Stimulated activated naive B cell treated with anti-CD40 and anti-IgM and Interleukin-4, amounts not matched to agents 10 μg/mL and 1 μg/mL and 100 μg/mL, for 72 hours (primary cell): ENCODE results near the gene SLC38A7.
"Not testable (repeated sequence)": the region's sequence is repeated elsewhere in the genome, so short reads cannot be mapped to it uniquely, and the experiment has no call there.

Experiments used
- ATAC-seq, 2 donors: fragments of 150-1000 bp; cut with Tn5 transposase; replicated peaks; 2 replicates each; pipeline ENCODE4 v1.10.0; 2021; ENCODE audit warnings: moderate library complexity in 1 of 2
- DNase-seq: peaks from one replicate; pipeline ENCODE4 v3.0.0; 2021
- H3K27ac Mint-ChIP-seq: one replicate; pipeline ENCODE4 v1.8.0; 2022; ENCODE audit warnings: mild to moderate bottlenecking, mixed read lengths
- H3K27me3 Mint-ChIP-seq, 2 donors: one replicate each; pipeline ENCODE4 v1.8.0; 2022; ENCODE audit warnings: mixed read lengths in 2 of 2
- H3K36me3 Mint-ChIP-seq, 2 donors: one replicate each; pipeline ENCODE4 v1.8.0; 2022; ENCODE audit warnings: mixed read lengths in 2 of 2, mild to moderate bottlenecking in 1 of 2
- H3K4me1 Mint-ChIP-seq, 2 donors: one replicate each; pipeline ENCODE4 v1.8.0; 2022; ENCODE audit warnings: mixed read lengths in 2 of 2, mild to moderate bottlenecking in 1 of 2
- H3K4me3 Mint-ChIP-seq, 2 donors: one replicate each; pipeline ENCODE4 v1.8.0; 2022; ENCODE audit warnings: mild to moderate bottlenecking in 2 of 2, mixed read lengths in 2 of 2, moderate library complexity in 1 of 2
- H3K9me3 Mint-ChIP-seq, 2 donors: one replicate each; pipeline ENCODE4 v1.8.0; 2022; ENCODE audit warnings: mixed read lengths in 2 of 2, mild to moderate bottlenecking in 1 of 2

The SLC38A7 gene

DNA sequence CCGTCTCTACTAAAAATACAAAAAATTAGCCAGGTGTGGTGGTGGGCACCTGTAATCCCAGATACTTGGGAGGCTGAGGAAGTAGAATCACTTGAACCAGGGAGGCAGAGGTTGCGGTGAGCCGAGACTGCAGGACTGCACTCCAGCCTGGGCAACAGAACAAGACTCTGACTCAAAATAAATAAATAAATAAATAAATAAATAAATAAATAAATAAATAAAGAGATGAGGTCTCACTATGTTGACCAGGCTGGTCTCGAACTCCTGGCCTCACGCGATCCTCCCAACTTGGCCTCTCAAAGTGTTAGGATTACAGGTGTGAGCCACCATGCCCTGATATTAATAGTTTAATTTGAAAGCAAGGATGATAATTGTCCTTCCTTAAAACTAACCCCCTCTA lies 47.5 kb downstream of the SLC38A7 start:
- not testable (repeated sequence) for DNase-seq, H3K27me3 Mint-ChIP-seq, H3K36me3 Mint-ChIP-seq, ATAC-seq, H3K9me3 Mint-ChIP-seq, H3K4me1 Mint-ChIP-seq, H3K27ac Mint-ChIP-seq, H3K4me3 Mint-ChIP-seq

DNA sequence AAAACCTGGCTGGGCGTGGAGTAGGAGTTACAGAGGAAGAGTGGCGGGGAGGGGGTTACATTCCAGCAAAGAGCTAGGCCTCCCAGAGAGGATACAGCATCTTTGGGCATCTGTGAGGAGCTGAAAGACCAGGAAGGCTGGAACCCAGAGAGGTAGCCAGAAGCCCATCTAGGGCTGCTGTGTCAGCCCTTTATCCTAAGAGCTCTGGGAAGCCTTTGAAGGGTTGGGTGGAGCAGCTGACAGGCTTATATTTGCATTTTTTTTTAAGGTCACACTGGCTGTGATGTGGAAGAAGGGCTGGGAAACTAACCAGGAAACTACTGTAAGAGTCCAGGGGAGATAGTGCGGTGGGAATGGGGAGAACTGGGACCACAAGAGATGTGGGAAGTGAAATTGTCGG lies 48.1 kb downstream of the SLC38A7 start:
- H3K27ac Mint-ChIP-seq, result no peak overlapping the region
- H3K27me3 Mint-ChIP-seq, result peaks cover 0 to 6% of the 10 kb centered on the region in 2 donors
- ATAC-seq (no peak), DNase-seq (no peak)
- H3K4me1 Mint-ChIP-seq, result no peaks in the 10 kb centered on the region
- no peak overlapping the region for H3K4me3 Mint-ChIP-seq
- H3K9me3 Mint-ChIP-seq, result no peaks in the 10 kb centered on the region
- no peaks in the 10 kb centered on the region for H3K36me3 Mint-ChIP-seq

GRCh38 chr16:58635502-58635901 lies 49.1 kb downstream of the SLC38A7 start:
- H3K36me3 Mint-ChIP-seq, result no peaks in the 10 kb centered on the region
- ATAC-seq (no peak), DNase-seq (no peak)
- H3K9me3 Mint-ChIP-seq, result no peaks in the 10 kb centered on the region
- peaks cover 0 to 6% of the 10 kb centered on the region in 2 donors for H3K27me3 Mint-ChIP-seq
- no peak overlapping the region for H3K4me3 Mint-ChIP-seq
- peaks cover 0 to 2% of the 10 kb centered on the region in 2 donors for H3K4me1 Mint-ChIP-seq
- no peak overlapping the region for H3K27ac Mint-ChIP-seq

DNA sequence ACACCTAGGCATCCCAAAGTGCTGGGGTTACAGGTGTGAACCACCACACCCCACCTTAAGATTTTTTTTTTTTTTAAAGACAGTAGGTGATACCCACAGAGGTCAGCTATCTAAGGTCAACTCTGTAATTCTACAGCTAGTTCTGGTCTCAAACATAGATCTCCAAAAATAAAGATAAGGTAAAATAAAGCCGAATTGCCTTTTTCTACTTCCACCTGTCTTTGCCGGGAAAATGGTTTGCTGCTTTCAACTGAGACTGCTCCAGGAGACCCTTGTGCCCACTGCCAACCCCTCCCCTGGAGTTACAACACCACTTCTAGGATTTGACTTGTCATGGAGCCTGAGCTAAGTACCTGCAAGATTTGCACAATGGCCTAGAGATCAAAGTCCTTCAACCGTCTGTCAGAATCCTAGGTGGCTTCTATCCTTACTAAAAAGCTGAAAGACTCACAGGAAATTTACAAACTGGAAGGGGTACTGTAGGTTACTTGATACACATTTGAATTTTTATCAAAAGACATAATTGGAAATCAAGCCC lies 50.2 kb downstream of the SLC38A7 start:
- H3K27ac Mint-ChIP-seq, result no peak overlapping the region
- DNase-seq, result no peak

DNA sequence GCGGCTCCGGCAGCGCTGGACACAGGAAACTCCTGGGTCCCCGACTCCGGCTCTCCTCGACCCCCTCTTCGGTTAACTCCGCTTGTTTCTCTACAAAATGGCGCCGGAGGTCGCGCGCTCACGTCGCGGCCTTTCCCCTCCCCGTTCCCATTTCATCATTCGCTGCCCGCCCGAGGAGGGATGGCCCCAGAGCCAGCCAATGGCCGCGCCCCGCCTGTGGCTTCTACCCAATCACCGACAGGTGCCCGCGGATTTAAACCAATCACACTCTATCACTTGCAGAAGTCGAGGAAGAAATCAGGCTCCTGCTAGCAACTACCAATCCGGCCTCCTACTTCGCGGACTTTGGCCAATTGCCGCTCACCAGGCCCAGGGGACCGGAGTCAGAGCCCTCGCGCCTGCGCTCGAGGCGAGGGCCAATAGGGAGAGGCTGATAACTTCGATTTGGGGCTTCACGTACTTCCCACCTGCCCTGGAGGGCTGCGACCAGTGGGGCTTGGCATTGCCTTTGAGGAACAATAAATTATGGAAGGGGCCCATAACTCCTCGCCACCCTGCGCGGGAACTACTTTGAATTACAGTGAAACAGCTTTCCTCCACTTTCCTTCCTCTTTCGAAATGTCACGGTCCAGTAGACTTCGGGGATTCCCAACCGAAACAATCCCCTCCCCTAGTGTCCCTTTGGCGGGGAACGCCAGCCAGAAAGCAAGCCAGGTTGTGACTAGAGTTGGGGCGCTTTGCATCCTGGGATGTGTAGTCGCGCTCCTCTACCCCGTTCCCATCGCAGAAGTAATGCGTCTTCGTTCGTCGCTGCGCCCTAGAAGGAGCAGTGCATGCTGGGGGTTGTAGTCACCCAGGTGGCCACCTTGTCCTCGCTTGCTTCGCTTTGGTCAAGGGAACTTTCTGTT lies 54.6 kb downstream of the SLC38A7 start, which contains the start of gene CNOT1:
Gene CNOT1 (minus strand): TSS at position 94 of the 908 bp plus-strand sequence. CDS start 30,489 bp downstream, outside the sequence.
- H3K27ac Mint-ChIP-seq, result peak within 1 kb of the TSS; percentile 99
- H3K27me3 Mint-ChIP-seq, result no peaks in the 10 kb centered on the region
- peaks cover 6 to 24% of the 10 kb centered on the region in 2 donors for H3K4me1 Mint-ChIP-seq
- H3K9me3 Mint-ChIP-seq, result no peaks in the 10 kb centered on the region
- peak within 1 kb of the TSS; percentile 96 to 100 for H3K4me3 Mint-ChIP-seq
- DNase-seq, result peak; percentile 99
- peak; percentile 88 to 89 for ATAC-seq
- H3K36me3 Mint-ChIP-seq, result peaks cover 7 to 15% of the 10 kb centered on the region in 2 donors

More for the DNA sequence above, 50.2 kb downstream of the SLC38A7 start:
- ATAC-seq, result no peak
- H3K4me1 Mint-ChIP-seq, result peaks cover 0 to 2% of the 10 kb centered on the region in 2 donors
- H3K9me3 Mint-ChIP-seq, result no peaks in the 10 kb centered on the region
- no peaks in the 10 kb centered on the region for H3K27me3 Mint-ChIP-seq
- H3K4me3 Mint-ChIP-seq, result no peak overlapping the region
- peaks cover 5 to 6% of the 10 kb centered on the region in 2 donors for H3K36me3 Mint-ChIP-seq

DNA sequence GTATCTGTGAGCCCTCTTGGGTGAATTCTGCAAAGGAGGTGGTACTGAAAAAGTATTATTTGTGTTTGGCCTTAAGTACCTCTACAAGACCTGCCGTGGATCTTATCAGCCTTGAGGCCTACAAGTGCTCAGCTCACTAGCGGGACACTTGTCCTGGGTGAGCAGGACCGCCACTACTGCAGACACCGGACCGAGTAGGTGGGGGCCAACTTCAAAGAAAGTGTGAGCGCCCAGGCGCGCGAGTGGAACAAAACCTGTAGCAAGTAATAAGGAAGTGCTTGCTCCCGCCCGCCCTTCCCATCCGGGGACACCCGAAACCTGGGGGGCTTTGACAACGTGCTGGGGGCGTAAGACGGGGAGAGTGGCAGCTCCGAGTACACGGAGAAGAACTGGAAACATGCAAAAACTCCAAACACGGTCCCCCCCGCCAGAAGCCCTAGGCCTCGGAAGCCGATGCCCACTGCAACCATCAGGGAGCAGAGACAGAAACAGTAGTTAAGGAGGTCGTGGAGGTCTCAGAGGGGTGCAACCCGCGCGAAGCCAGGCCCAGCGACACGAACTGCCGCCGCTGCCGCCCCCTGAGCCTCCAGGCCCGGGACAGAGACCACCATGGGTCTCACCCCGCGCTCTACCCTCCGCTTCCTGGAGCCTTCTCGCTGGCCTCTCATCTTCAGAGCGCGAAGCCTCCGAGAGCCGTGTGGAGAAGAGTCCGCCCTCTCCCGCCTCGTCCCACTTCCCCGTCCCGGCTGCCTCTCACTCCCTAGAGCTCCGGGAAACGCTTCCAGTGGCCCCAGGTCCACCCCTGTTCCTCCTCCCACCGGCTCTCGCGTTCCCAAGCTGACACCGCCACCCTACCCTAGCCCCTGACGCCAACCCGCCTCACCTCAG lies 55.5 kb downstream of the SLC38A7 start:
- DNase-seq (peak; percentile 51), ATAC-seq (peak; percentile 1 to 3)
- Mint-ChIP-seq H3K36me3 (peaks cover 7 to 15% of the 10 kb centered on the region in 2 donors), H3K9me3 (no peaks in the 10 kb centered on the region), H3K27ac (peak overlapping the region; percentile 99), H3K27me3 (no peaks in the 10 kb centered on the region), H3K4me1 (peaks cover 8 to 24% of the 10 kb centered on the region in 2 donors), H3K4me3 (peak overlapping the region; percentile 96 to 100)

DNA sequence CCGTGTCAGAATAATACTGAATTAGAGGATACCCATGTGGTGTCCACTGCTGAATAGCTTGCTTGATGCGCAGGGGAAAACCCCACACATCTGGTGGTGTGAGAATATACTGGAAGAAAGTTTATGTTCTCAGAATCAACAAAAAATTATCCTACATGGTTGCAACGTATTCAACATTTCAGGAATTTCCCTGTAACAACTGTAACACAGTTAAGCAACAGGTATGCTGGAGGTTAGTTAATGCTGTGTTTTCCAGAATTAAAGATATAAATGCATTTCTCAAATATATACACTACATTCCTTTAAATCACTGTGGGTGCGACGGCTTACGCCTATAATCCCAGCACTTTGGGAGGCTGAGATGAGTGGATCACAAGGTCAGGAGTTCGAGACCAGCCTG lies 60.4 kb downstream of the SLC38A7 start:
- no peak for DNase-seq
- H3K9me3 Mint-ChIP-seq, result no peaks in the 10 kb centered on the region
- ATAC-seq, result no peak
- H3K27me3 Mint-ChIP-seq, result no peaks in the 10 kb centered on the region
- peaks cover 12 to 41% of the 10 kb centered on the region in 2 donors for H3K4me1 Mint-ChIP-seq
- no peak overlapping the region for H3K4me3 Mint-ChIP-seq
- peak overlapping the region; percentile 20 for H3K27ac Mint-ChIP-seq
- peaks cover 21 to 33% of the 10 kb centered on the region in 2 donors for H3K36me3 Mint-ChIP-seq

- Mint-ChIP-seq H3K36me3 (peaks cover 28 to 31% of the 10 kb centered on the region in 2 donors), H3K27ac (no peak overlapping the region), H3K4me3 (no peak overlapping the region), H3K9me3 (no peaks in the 10 kb centered on the region), H3K27me3 (no peaks in the 10 kb centered on the region), H3K4me1 (peaks cover 12 to 18% of the 10 kb centered on the region in 2 donors)
- DNase-seq, result no peak
- ATAC-seq, result no peak
Observed at GRCh38 chr16:58620396-58620795, 64.2 kb downstream of the SLC38A7 start.

DNA sequence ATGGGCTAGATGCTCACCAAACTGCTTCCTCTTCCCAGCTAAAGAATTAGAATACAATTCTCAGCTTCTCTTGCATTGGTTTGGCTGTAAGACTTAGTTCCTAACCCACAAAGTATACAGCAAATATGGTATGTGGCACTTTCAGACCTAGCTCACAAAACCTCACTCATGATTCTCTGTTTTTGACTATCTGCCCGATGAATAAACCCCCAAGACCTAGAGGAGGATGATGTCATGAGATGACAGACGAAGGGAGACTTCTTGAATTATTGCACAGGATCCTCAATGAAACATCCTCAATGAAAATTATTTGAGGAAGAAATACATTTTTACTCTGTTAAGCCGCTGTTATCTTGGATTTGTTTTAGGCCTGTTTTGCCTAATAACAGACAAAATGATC lies 69.3 kb downstream of the SLC38A7 start:
- ATAC-seq, result no peak
- Mint-ChIP-seq H3K36me3 (peaks cover 22 to 24% of the 10 kb centered on the region in 2 donors), H3K4me1 (peaks cover 13 to 22% of the 10 kb centered on the region in 2 donors), H3K4me3 (no peak overlapping the region), H3K27ac (no peak overlapping the region), H3K27me3 (no peaks in the 10 kb centered on the region), H3K9me3 (no peaks in the 10 kb centered on the region)
- no peak for DNase-seq
